ENCODE data around the gene SERPIND1. TPM values are rescaled to one million over a fixed set of nuclear protein-coding genes. Genes with fewer than 3 reads are reported as not detected.

Gene SERPIND1
- polyA plus RNA-seq (not detected in 2 replicates), polyA minus RNA-seq (not detected in 2 replicates)

- no peaks in the 10 kb centered on the region for H3K27me3 ChIP-seq (ENCODE audit: insufficient read depth, low read depth, low read length)
- H4K20me1 ChIP-seq (ENCODE audit: insufficient read depth) = no peaks in the 10 kb centered on the region
- H3K9ac ChIP-seq (ENCODE audit: low read length) = no peak within 1 kb of the TSS
- no peak within 1 kb of the TSS for H3K4me2 ChIP-seq (ENCODE audit: low read length)
- no peaks in the 10 kb centered on the region for H3K9me2 ChIP-seq (ENCODE audit: insufficient read depth, low read length)
- TF ChIP-seq MXI1 (conservative IDR thresholded peaks at IDR 0.05; ENCODE audit: poor library complexity, severe bottlenecking) = no peak
- TF ChIP-seq EP300 (conservative IDR thresholded peaks at IDR 0.05; ENCODE audit: poor library complexity, severe bottlenecking) = no peak
- no peaks in the 10 kb centered on the region for H3K9me3 ChIP-seq (ENCODE audit: low read length)
- no peaks in the 10 kb centered on the region for H3K36me3 ChIP-seq (ENCODE audit: insufficient read depth, low read length)
- H3K4me3 ChIP-seq (ENCODE audit: low read length) = no peak within 1 kb of the TSS
- H3K79me2 ChIP-seq (replicated peaks; ENCODE audit: insufficient read depth, low read length) = no peaks in the 10 kb centered on the region
- no peaks in the 10 kb centered on the region for H3F3A ChIP-seq (ENCODE audit: insufficient read depth, low read length, poor library complexity, severe bottlenecking)
- H2AFZ ChIP-seq (ENCODE audit: low read depth, low read length) = no peak within 1 kb of the TSS
- H3K27ac ChIP-seq (ENCODE audit: low read length) = no peak within 1 kb of the TSS
Measured at GRCh38 chr22:20773793-20774212, at the start of gene SERPIND1. Gene SERPIND1, plus strand, starts transcription at chr22:20774113. Its CDS starts 5,200 bp downstream, at chr22:20779313.

GRCh38 chr22:20724676-20725454, 49.0 kb upstream of the SERPIND1 start:
- Histone ChIP-seq H2AFZ (ENCODE audit: low read depth, low read length) (no peak overlapping the region), H3K4me2 (ENCODE audit: low read length) (no peak overlapping the region), H3K79me2 (replicated peaks; ENCODE audit: insufficient read depth, low read length) (no peaks in the 10 kb centered on the region), H3K9ac (ENCODE audit: low read length) (no peak overlapping the region), H3K9me3 (ENCODE audit: low read length) (no peaks in the 10 kb centered on the region), H3K36me3 (ENCODE audit: insufficient read depth, low read length) (peaks cover 8% of the 10 kb centered on the region), H4K20me1 (ENCODE audit: insufficient read depth) (no peaks in the 10 kb centered on the region), H3K27me3 (ENCODE audit: insufficient read depth, low read depth, low read length) (no peaks in the 10 kb centered on the region), H3K27ac (ENCODE audit: low read length) (no peak overlapping the region), H3F3A (ENCODE audit: insufficient read depth, low read length, poor library complexity, severe bottlenecking) (no peaks in the 10 kb centered on the region), H3K4me3 (ENCODE audit: low read length) (no peak overlapping the region), H3K9me2 (ENCODE audit: insufficient read depth, low read length) (no peaks in the 10 kb centered on the region)
- no peak for TF ChIP-seq MXI1 (conservative IDR thresholded peaks at IDR 0.05; ENCODE audit: poor library complexity, severe bottlenecking)
- no peak for TF ChIP-seq SMC3 (conservative IDR thresholded peaks at IDR 0.05; ENCODE audit: poor library complexity)
- no peak for TF ChIP-seq RAD21 (conservative IDR thresholded peaks at IDR 0.05)
- TF ChIP-seq CTCF (IDR thresholded peaks at IDR 0.05; ENCODE audit: poor library complexity, severe bottlenecking) = no peak
- TF ChIP-seq EP300 (conservative IDR thresholded peaks at IDR 0.05; ENCODE audit: poor library complexity, severe bottlenecking) = no peak
- no peak for TF ChIP-seq TAF1 (IDR thresholded peaks at IDR 0.05; ENCODE audit: low read depth)
- no peak for TF ChIP-seq POLR2AphosphoS5 (IDR thresholded peaks at IDR 0.05)
- TF ChIP-seq REST (IDR thresholded peaks at IDR 0.05; ENCODE audit: borderline replicate concordance) = no peak
- TF ChIP-seq EZH2 (IDR thresholded peaks at IDR 0.05; ENCODE audit: borderline replicate concordance, insufficient read depth, low read length, poor library complexity, severe bottlenecking) = no peak
